T-helper 1 cell treated with Interleukin-12 subunit alpha and Interleukin-12 subunit beta and Interleukin-4 antibody, amounts not matched to agents 30 μg/mL and 1 μg/mL, for 36 hours (primary cell): Measurements from ENCODE around the gene GRAP2.

Source experiments
- H3K27ac Mint-ChIP-seq: one replicate; pipeline ENCODE4 v1.8.0; 2021; ENCODE audit warnings: mild to moderate bottlenecking, mixed read lengths
- H3K27me3 Mint-ChIP-seq: one replicate; pipeline ENCODE4 v1.8.0; 2021; ENCODE audit warnings: low read depth, mixed read lengths
- H3K36me3 Mint-ChIP-seq: one replicate; pipeline ENCODE4 v1.8.0; 2021; ENCODE audit warnings: low read depth, mixed read lengths
- H3K4me1 Mint-ChIP-seq: one replicate; pipeline ENCODE4 v1.8.0; 2021; ENCODE audit warnings: low read depth, mixed read lengths
- H3K4me3 Mint-ChIP-seq: one replicate; pipeline ENCODE4 v1.8.0; 2021; ENCODE audit warnings: mild to moderate bottlenecking, moderate library complexity, mixed read lengths
- H3K9me3 Mint-ChIP-seq: one replicate; pipeline ENCODE4 v1.8.0; 2021; ENCODE audit warnings: mixed read lengths

Gene GRAP2

DNA sequence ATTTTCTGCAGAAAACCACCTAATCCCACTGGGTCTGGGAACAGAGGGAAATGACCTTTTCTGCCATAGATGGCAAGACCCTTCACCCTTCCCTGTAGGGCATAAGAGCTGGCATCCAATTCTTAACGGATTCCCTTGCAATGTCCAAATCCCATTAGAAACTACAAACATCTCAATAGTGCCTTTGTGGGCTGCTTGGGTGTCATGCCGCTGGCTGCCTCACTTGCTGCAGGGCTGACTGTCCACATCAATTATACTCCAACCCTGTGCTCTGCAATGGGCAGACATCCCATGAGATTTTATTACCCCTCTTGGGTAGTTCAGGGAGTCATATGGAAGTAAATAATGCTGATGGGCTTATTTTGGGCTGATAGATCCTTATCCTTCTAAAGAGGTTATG, 7.3 kb downstream of the GRAP2 start:
- H3K4me1 Mint-ChIP-seq: peaks cover 75% of the 10 kb centered on the region
- H3K27ac Mint-ChIP-seq: peak overlapping the region; percentile 91
- peak overlapping the region; percentile 98 for H3K4me3 Mint-ChIP-seq
- H3K36me3 Mint-ChIP-seq: peaks cover 51% of the 10 kb centered on the region
- H3K27me3 Mint-ChIP-seq: no peaks in the 10 kb centered on the region
- peaks cover 3% of the 10 kb centered on the region for H3K9me3 Mint-ChIP-seq

DNA sequence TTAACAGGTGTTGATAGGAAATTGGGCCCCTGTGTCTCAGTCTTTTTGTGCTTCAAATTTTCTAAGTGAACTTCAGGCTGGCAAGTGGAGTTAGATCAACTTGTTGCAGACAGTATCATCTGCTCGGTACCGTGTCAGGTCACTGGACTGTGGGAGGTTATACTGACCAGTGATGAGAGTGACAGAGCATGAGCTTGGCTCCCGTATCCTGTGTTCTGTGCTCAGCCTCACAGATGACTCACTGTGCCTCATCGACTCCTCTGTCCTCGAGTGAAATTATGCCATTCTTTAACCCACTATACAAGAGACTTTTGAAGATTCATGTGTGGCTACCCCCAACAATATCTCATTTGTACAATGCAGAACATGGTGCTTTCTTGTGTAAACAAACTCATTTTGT, 7.9 kb downstream of the GRAP2 start:
- peaks cover 56% of the 10 kb centered on the region for H3K36me3 Mint-ChIP-seq
- H3K4me3 Mint-ChIP-seq: peak overlapping the region; percentile 98
- peaks cover 3% of the 10 kb centered on the region for H3K9me3 Mint-ChIP-seq
- H3K27ac Mint-ChIP-seq: peak overlapping the region; percentile 91
- no peaks in the 10 kb centered on the region for H3K27me3 Mint-ChIP-seq
- peaks cover 81% of the 10 kb centered on the region for H3K4me1 Mint-ChIP-seq

DNA sequence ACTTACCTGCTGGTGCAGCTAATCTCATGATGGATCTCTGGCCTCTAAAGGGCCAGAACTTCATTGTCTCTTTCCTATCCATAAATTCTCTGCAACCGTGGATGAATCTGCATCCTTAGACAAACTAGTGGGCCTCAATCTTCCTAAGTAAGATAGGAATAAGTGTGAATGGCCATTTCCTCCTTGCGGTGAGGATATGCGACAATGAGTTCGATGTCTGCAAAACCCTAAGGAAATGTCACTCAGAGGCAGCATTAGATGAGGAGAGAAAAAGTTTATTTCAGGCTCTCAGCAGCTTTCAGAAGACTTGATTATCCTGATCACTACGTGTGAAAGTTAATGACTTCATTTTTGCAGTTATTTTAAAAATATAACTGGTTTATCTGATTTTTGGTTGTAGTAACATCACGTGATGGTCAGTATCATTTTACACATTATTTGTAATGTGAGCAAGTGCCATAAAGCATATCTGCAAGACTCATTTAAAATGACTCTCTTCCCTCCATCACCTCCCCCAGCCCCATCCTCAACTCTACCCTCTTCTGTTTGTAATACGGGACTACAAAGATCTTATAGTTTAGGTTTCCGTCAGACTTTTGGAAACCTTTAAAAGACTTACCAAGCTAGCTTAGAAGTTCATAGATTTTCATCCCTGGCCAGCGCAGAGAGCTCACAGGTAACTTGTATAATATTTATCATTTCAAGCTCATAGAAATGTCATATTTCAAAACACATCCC, 10.2 kb downstream of the GRAP2 start:
- H3K36me3 Mint-ChIP-seq: peaks cover 47% of the 10 kb centered on the region
- H3K27ac Mint-ChIP-seq: peak overlapping the region; percentile 89
- H3K27me3 Mint-ChIP-seq: no peaks in the 10 kb centered on the region
- peaks cover 3% of the 10 kb centered on the region for H3K9me3 Mint-ChIP-seq
- H3K4me3 Mint-ChIP-seq: peak overlapping the region; percentile 77
- peaks cover 84% of the 10 kb centered on the region for H3K4me1 Mint-ChIP-seq

DNA sequence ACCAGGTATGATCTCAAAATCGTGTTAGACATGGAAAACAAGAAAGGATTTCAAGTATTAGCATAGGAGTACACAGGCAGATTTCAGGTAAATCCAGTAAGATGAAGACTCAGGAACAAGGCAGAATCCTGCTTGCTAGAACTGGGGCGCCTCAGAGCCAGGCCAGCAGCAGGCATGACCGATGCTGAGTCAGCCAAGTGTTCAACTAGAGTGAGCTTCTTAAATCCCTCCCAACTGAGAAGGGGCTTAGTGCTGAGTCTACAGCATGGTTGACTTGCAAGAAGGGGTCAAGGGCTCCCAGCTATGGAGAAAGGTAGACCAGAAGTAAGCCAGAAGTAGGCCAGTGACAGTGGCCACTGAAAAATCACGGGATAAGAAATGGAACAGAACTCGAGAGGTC, 12.4 kb downstream of the GRAP2 start:
- Mint-ChIP-seq H3K27ac (no peak overlapping the region), H3K4me1 (peaks cover 85% of the 10 kb centered on the region), H3K36me3 (peaks cover 56% of the 10 kb centered on the region), H3K4me3 (no peak overlapping the region), H3K9me3 (peaks cover 3% of the 10 kb centered on the region), H3K27me3 (no peaks in the 10 kb centered on the region)

DNA sequence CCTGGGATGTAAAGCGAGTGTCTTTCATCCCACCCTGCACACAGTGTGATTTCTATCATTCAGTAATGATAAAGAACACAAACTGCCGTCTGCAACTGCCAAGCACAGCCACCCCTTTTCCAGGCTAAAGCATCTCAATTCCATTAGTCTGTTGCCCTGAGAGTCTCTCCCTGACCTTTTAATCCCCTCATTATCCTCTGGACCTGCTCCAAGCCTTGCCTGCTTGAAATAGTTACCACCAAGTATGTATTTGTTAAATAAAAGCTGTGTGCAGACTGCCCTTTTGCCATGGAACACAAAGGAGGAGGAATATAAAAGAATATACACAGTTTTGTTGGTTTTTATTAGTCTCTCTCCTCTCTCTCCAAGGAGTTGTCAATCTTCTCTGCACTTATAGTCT, 13.0 kb downstream of the GRAP2 start:
- peak overlapping the region; percentile 4 for H3K4me3 Mint-ChIP-seq
- no peaks in the 10 kb centered on the region for H3K27me3 Mint-ChIP-seq
- H3K27ac Mint-ChIP-seq: peak overlapping the region; percentile 19
- H3K4me1 Mint-ChIP-seq: peaks cover 82% of the 10 kb centered on the region
- peaks cover 53% of the 10 kb centered on the region for H3K36me3 Mint-ChIP-seq
- peaks cover 3% of the 10 kb centered on the region for H3K9me3 Mint-ChIP-seq

DNA sequence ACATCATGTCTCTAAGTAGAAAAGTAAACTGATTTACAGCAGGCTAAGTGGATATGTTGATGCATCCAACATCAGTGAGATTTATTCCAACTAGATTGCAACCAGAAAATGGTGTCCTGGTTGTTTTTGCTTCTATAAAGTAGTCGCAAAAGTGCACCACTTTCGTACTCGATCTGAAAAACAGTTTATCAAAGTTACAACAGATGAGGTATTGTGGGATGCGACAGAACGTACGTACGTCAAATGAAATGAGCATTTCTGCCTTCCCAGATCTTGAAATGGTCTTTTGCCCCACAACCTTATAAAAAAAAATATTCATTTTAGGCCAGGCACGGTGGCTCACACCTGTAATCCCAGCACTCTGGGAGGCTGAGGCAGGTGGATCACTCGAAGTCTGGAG, 13.7 kb downstream of the GRAP2 start:
- Mint-ChIP-seq H3K36me3 (peaks cover 49% of the 10 kb centered on the region), H3K4me3 (no peak overlapping the region), H3K4me1 (peaks cover 79% of the 10 kb centered on the region), H3K27me3 (no peaks in the 10 kb centered on the region), H3K9me3 (peaks cover 3% of the 10 kb centered on the region), H3K27ac (peak overlapping the region; percentile 1)

DNA sequence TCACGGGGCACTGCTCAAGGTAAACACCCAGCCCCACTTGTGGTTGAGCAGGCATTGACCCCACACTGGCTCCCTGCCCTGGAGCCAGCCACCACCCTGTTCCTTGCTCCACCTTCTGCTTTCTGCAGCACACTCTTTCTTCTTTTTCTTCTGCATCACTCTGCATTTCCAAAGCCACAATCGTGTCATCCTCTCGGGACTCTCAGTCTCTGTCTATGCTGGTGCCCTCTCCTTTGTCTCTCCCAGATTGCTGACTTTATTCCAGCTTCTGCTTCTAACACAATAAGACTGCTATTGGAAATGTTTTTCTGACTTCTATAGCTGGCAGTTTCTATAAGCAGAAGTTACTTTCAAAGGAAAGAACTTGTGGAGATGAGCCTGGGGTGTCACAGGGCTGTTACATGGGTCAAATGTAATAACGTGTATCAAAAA, 14.4 kb downstream of the GRAP2 start:
- Mint-ChIP-seq H3K36me3 (peaks cover 50% of the 10 kb centered on the region), H3K9me3 (no peaks in the 10 kb centered on the region), H3K27ac (peak overlapping the region; percentile 50), H3K27me3 (no peaks in the 10 kb centered on the region), H3K4me3 (peak overlapping the region; percentile 42), H3K4me1 (peaks cover 79% of the 10 kb centered on the region)

DNA sequence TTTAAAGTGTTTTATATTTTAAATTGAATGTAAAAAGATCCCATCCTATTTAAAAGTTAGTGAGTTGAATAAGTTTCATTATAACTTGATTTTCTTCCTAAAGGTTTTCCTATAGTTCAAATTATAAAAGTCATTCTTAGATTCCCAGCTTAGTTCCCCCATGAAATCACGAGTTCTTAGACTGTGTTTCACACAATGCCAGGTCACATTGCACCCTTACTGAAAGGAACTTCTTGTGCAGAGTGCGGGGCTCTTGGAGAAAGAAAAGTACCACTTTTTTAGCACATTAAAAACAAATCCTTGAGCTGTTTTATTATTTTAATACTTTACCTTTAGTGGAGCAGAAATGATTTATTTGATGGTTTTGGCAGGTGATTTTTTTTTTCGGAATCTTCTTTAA, 15.6 kb downstream of the GRAP2 start:
- no peaks in the 10 kb centered on the region for H3K9me3 Mint-ChIP-seq
- peaks cover 79% of the 10 kb centered on the region for H3K4me1 Mint-ChIP-seq
- peak overlapping the region; percentile 4 for H3K4me3 Mint-ChIP-seq
- peaks cover 47% of the 10 kb centered on the region for H3K36me3 Mint-ChIP-seq
- no peaks in the 10 kb centered on the region for H3K27me3 Mint-ChIP-seq
- no peak overlapping the region for H3K27ac Mint-ChIP-seq

DNA sequence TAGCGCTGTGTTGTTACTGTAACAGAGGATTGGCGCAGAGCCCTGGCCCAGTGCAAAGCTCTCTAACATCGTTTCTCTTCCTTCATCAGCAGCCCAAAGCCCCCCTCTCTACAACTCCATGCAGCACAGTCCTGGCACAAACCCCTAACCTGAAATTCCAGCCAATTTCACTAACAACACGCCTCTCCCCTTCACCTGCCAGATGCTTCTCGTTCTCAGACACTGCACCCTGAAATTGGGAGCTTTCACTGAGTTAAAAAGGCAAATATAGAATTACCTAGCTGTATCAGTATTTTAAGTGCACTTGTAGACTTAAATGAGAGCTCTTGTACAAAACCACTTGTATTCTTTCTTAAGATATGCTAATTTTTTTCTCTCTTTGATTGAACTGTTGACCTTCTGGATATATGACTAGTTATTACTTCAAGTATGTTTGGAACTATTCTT, 16.3 kb downstream of the GRAP2 start:
- H3K4me1 Mint-ChIP-seq: peaks cover 77% of the 10 kb centered on the region
- peak overlapping the region; percentile 85 for H3K27ac Mint-ChIP-seq
- peaks cover 47% of the 10 kb centered on the region for H3K36me3 Mint-ChIP-seq
- H3K4me3 Mint-ChIP-seq: peak overlapping the region; percentile 78
- no peaks in the 10 kb centered on the region for H3K27me3 Mint-ChIP-seq
- H3K9me3 Mint-ChIP-seq: no peaks in the 10 kb centered on the region

DNA sequence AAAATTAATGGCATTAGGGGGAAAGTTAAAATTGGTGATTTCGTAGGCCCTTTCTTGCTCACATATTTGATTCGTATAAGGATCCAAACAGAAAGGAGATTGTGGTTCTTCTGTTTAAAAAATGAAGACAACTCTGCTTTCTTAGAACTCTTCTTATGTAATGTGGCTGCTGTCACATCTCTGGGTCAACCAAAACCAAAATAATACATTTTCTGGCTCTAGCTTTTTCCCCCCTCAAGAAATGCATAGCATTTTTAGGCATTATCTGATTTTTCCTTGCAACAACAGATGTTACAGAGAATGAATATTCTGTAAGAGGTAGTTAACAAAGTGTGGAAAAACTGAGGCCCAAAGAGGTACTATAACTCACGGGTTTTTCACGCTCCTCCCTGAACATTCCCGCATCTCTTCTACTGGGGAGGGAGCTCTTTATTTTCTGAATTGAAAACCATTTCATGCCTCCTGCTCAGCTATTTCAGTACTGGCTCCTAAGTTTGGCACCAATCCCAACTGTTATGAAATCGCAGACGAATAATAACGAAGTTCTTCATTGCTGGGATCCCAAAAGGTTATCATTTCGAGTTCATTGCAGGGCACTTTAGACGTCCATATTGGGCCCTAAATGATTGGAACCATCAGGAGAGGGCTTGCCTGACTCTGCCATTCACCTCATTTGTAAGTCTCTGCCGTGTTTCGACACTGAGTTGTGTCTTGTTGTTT, 17.1 kb downstream of the GRAP2 start:
- Mint-ChIP-seq H3K4me3 (peak overlapping the region; percentile 78), H3K27me3 (no peaks in the 10 kb centered on the region), H3K36me3 (peaks cover 45% of the 10 kb centered on the region), H3K27ac (peak overlapping the region; percentile 85), H3K9me3 (no peaks in the 10 kb centered on the region), H3K4me1 (peaks cover 75% of the 10 kb centered on the region)

DNA sequence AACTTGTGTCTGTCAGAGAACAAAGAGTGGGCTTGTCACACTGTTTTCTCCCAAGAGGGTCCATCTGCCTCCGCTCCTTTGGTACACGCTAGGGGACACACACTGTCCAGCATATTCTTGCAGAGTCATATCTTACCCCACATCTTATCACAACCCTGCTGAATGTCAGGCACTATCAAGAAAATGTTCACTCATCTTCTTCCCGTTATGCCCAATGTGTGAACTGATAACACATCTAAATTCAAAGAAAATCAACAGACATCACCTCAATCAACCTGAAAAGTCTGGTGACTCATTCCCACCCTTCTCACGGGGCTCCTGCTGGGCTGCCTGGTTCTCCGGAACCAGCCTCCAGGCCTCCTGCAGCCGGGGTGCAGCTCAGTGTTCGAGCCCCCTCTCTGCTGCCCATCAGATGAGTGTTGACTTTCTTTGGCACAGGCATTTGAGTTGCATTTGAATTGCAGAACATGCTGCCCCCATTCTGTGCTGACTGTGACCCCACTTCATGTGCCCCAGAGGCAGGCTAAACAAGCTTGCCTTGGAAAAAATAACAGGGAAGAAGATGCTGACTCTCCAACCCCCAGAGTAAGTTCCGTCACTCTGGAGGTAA, 19.4 kb downstream of the GRAP2 start:
- Mint-ChIP-seq H3K4me1 (peaks cover 78% of the 10 kb centered on the region), H3K27ac (peak overlapping the region; percentile 96), H3K27me3 (no peaks in the 10 kb centered on the region), H3K36me3 (peaks cover 38% of the 10 kb centered on the region), H3K4me3 (peak overlapping the region; percentile 84), H3K9me3 (no peaks in the 10 kb centered on the region)

DNA sequence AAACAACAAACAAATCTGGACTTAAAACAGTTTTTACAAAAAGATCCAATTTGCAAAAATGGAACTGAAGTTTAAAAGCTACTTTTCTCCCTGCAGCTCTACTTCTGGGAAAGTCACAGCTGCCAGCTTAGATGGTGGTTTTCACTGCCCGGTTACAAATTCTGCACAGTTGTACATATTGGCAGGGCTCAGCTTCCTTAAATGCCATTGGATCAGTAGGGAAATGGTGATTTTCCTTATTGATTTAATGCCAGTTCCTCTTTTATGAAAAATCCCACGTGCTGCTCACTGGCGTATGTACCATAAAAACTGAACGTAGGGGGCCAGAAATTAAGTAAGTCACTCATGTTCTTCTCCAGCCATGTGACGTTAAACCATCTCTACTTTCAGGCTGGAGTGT, 22.8 kb downstream of the GRAP2 start:
- Mint-ChIP-seq H3K36me3 (peaks cover 44% of the 10 kb centered on the region), H3K27ac (no peak overlapping the region), H3K4me1 (peaks cover 62% of the 10 kb centered on the region), H3K27me3 (no peaks in the 10 kb centered on the region), H3K9me3 (no peaks in the 10 kb centered on the region), H3K4me3 (peak overlapping the region; percentile 30)

DNA sequence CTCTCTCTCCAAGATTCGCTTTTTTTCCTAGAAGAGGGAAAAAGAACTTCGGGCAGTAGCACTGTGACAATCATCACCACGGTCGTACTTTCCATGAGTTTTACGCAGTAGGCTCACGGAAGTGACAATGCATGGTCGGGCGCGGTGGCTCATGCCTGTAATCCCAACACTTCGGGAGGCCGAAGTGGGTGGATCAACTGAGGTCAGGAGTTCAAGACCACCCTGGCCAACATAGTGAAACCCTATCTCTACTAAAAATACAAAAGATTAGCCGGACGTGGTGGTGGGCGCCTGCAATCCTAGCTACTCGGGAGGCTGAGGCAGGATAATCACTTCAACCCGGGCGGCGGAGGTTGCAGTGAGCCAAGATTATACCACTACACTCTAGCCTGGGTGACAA, 23.4 kb downstream of the GRAP2 start:
- Mint-ChIP-seq H3K9me3 (no peaks in the 10 kb centered on the region), H3K27ac (no peak overlapping the region), H3K36me3 (peaks cover 44% of the 10 kb centered on the region)

DNA sequence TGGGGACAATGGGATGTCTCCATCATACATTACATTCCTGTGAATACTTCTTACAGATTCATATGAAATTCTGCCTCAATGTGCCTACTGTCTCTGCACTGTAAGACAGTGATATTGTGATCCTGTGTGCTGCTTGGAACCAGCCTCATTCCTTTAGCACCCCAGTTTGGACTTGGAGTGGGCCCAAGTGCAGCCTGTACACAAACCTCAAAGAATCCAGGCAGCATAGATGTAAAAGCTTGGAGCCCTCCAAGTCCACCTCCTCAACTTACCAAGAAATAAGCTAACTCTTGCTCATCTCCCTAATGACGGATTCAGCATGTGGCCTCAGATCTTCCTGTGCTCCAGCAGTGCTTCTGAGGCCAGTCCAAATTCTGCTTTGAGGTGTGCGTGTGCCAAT, 24.4 kb downstream of the GRAP2 start:
- Mint-ChIP-seq H3K4me3 (no peak overlapping the region), H3K4me1 (peaks cover 51% of the 10 kb centered on the region), H3K27ac (peak overlapping the region; percentile 82), H3K36me3 (peaks cover 37% of the 10 kb centered on the region), H3K27me3 (no peaks in the 10 kb centered on the region), H3K9me3 (no peaks in the 10 kb centered on the region)

More for the DNA sequence above, 23.4 kb downstream of the GRAP2 start:
- Mint-ChIP-seq H3K4me1 (peaks cover 61% of the 10 kb centered on the region), H3K4me3 (peak overlapping the region; percentile 30), H3K27me3 (no peaks in the 10 kb centered on the region)
